HG03196 (cell line): Measurements from ENCODE around the gene MTA2.
A peak's percentile ranks its signal among the peaks of the same experiment; 100 is the strongest.
"Not testable (repeated sequence)": the region's sequence is repeated elsewhere in the genome, so short reads cannot be mapped to it uniquely, and the experiment has no call there.

ENCODE experiments used
- ATAC-seq: cut with Tn5 transposase; IDR thresholded peaks from one replicate; pipeline ENCODE4 v1.9.1; 2021; ENCODE audit not compliant: unreplicated experiment

MTA2 gene

GRCh38 chr11:62567018-62567633 lies 34.5 kb downstream of the MTA2 start:
- no peak for ATAC-seq

- no peak for ATAC-seq
These were observed 35.4 kb downstream of the MTA2 start for GRCh38 chr11:62566247-62566646.

GRCh38 chr11:62565100-62565802 lies 36.4 kb downstream of the MTA2 start:
- ATAC-seq, result no peak

GRCh38 chr11:62561677-62562230 lies 39.9 kb downstream of the MTA2 start:
- not testable (repeated sequence) for ATAC-seq

- ATAC-seq, result no peak
These were observed 41.0 kb downstream of the MTA2 start for GRCh38 chr11:62560566-62561103.

- ATAC-seq, result not testable (repeated sequence)
These were observed 42.0 kb downstream of the MTA2 start for GRCh38 chr11:62559626-62560025.

- ATAC-seq, result no peak
These were observed 42.5 kb downstream of the MTA2 start for GRCh38 chr11:62559204-62559603.

- no peak for ATAC-seq
These were observed 43.0 kb downstream of the MTA2 start for GRCh38 chr11:62558669-62559068.

GRCh38 chr11:62556875-62557631 lies 44.6 kb downstream of the MTA2 start:
- peak; percentile 19 for ATAC-seq

GRCh38 chr11:62556108-62556874 lies 45.4 kb downstream of the MTA2 start:
- peak; percentile 41 for ATAC-seq

GRCh38 chr11:62555464-62556107 lies 46.1 kb downstream of the MTA2 start:
- ATAC-seq, result peak; percentile 32

- no peak for ATAC-seq
These were observed 47.1 kb downstream of the MTA2 start for GRCh38 chr11:62554387-62555167.

GRCh38 chr11:62553839-62554361 lies 47.8 kb downstream of the MTA2 start:
- no peak for ATAC-seq

GRCh38 chr11:62553080-62553838 lies 48.4 kb downstream of the MTA2 start:
- no peak for ATAC-seq

- no peak for ATAC-seq
These were observed 49.1 kb downstream of the MTA2 start for GRCh38 chr11:62552485-62553079.

- not testable (repeated sequence) for ATAC-seq
These were observed 51.2 kb downstream of the MTA2 start for GRCh38 chr11:62550478-62550877.

- no peak for ATAC-seq
These were observed 52.9 kb downstream of the MTA2 start for GRCh38 chr11:62548545-62549335.
